Activated CD4-positive, alpha-beta T cell treated with anti-CD3 and anti-CD28 coated beads for 1 hour (primary cell): ENCODE data around the gene ZNF587.
"Not testable (repeated sequence)": the region's sequence is repeated elsewhere in the genome, so short reads cannot be mapped to it uniquely, and the experiment has no call there.

Source experiments
- DNase-seq: peaks from one replicate; pipeline ENCODE4 v3.0.0-alpha.2; 2020

Gene ZNF587

DNA sequence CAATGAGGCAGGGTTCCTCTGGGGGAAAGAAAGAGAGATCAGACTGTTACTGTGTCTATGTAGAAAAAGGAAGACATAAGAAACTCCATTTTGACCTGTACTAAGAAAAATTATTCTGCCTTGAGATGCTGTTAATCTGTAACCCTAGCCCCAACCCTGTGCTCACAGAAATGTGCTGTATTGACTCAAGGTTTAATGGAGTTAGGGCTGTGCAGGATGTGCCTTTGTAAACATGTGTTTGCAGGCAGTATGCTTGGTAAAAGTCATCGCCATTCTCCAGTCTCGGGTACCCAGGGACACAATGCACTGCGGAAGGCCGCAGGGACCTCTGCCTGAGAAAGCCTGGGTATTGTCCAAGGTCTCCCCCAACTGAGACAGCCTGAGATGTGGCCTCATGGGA is 26.1 kb upstream of the ZNF587 start:
- not testable (repeated sequence) for DNase-seq

DNA sequence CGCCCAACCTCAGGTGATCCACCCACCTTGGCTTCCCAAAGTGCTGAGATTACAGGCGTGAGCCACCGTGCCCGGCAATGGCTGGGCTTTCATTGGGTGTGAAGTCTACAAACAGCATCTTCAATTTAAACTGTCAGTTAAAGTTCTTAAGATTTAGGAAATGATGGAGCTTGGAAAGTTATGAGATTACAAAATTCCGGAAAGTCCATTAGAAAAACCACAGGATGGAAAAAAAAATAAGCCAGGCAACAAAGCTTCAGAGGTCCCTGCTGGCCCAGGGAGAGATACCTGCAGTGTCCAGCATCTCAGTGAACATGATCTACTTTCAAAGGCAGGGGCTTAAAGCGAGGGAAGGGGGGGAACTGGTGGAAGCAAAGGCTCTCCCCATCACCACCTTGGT is 24.1 kb upstream of the ZNF587 start:
- no peak for DNase-seq

DNA sequence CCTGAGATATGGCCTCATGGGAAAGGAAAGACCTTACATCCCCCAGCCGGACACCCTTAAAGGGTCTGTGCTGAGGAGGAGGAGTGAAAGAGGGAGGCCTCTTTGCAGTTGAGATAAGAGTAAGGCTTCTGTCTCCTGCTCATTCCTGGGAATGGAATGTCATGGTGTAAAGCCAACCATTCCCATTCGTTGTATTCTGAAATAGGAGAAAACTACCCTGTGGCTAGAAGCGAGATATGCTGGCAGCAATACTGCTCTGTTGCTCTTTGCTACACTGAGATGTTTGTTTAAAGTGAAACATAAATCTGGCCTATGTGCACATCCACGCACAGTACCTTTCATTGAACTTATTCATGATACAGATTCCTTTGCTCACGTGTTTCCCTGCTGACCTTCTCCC is 20.3 kb upstream of the ZNF587 start:
- DNase-seq: no peak

- DNase-seq: no peak
Observed at GRCh38 chr19:57830071-57830602, 19.5 kb upstream of the ZNF587 start, which contains the start of gene ZNF587B. Gene ZNF587B, plus strand, starts transcription at chr19:57830299. Its CDS starts 230 bp downstream, at chr19:57830529.

GRCh38 chr19:57836991-57837390 is 12.7 kb upstream of the ZNF587 start:
- not testable (repeated sequence) for DNase-seq

DNA sequence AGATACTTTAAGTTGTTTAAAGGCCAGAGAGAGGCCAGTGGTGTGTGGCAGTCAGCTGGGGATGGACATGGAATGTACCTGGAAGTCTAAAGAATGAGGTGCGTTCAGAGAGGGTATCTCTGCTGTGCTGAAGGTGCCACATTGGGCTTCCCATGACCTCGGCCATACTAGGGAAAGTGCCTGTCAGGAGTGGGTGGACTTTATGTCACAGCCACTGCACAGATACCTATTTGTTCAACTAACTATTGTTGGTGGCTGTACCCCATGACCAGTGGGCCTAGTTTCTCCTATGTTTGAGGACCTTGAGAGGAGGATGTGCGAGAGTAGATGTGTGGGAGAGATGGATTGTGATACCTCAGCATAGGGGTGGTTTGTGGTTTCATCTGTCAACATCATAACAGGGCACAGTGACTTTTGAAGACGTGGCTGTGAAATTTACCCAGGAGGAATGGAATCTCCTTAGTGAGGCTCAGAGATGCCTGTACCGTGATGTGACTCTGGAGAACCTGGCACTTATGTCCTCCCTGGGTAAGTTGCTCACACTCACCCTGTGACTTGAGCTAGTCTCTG is 11.0 kb upstream of the ZNF587 start:
- not testable (repeated sequence) for DNase-seq

GRCh38 chr19:57841122-57841763 is 8.4 kb upstream of the ZNF587 start:
- no peak for DNase-seq

GRCh38 chr19:57847164-57847563 is 2.5 kb upstream of the ZNF587 start:
- DNase-seq: not testable (repeated sequence)

GRCh38 chr19:57849162-57849665 is 445 bp upstream of the ZNF587 start:
- DNase-seq: not testable (repeated sequence)

GRCh38 chr19:57850553-57851017 is 926 bp downstream of the ZNF587 start:
- no peak for DNase-seq

GRCh38 chr19:57851812-57852603 is 2.3 kb downstream of the ZNF587 start:
- not testable (repeated sequence) for DNase-seq

- not testable (repeated sequence) for DNase-seq
Observed at GRCh38 chr19:57854117-57854516, 4.5 kb downstream of the ZNF587 start.

GRCh38 chr19:57862351-57862750 is 12.7 kb downstream of the ZNF587 start:
- not testable (repeated sequence) for DNase-seq

DNA sequence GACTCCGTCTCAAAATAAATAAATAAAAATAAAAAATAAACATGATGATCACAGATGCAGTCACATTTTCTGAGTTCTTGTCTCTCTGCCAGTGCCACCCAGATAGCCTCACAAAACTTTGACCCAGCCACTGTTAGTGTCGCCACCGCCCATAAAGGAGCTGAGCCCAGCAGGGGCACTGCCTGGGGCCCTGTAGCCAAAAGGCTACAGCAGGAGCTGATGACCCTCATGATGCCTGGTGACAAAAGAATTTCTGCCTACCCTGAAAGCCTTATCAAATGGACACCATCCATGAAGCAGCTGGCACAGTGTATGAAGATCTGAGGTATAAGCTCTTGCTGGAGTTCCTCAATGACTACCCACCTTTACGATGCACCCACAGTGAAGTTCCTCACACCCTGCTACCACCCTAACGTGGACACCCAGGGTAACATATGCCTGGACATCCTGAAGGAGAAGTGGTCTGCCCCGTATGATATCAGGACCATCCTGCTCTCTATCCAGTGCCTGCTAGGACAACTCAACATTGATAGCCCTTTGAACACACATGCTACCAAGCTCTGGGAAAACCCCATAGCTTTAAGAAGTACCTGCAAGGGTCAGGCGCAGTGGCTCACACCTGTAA is 18.3 kb downstream of the ZNF587 start:
- DNase-seq: no peak

- DNase-seq: not testable (repeated sequence)
Observed at GRCh38 chr19:57869655-57870054, 20.0 kb downstream of the ZNF587 start.

- DNase-seq: no peak
Observed at GRCh38 chr19:57870225-57870624, 20.6 kb downstream of the ZNF587 start.

GRCh38 chr19:57872450-57872849 is 22.8 kb downstream of the ZNF587 start:
- DNase-seq: no peak

- DNase-seq: not testable (repeated sequence)
Observed at GRCh38 chr19:57873883-57874799, 24.5 kb downstream of the ZNF587 start.

DNA sequence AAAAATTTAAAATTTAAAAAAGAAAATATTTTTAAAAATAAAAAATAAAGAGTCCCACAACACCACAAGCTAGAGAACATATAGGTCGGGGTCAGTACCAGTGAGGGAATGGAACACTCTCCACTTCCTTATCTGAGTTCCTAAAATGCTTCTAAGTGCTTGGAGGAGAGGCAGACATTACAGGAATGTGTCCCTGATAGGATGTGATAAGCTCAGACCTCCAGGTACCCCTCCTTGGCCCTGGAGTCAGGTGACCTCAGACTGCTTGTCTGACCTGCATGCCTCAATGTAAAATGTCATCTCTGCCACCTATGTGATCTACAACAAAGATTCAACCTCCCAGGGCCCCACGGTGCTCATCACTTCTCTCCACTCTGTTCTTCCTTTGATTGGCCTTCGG is 36.4 kb downstream of the ZNF587 start:
- no peak for DNase-seq

- no peak for DNase-seq
Observed at GRCh38 chr19:57887195-57887941, 37.7 kb downstream of the ZNF587 start.

DNA sequence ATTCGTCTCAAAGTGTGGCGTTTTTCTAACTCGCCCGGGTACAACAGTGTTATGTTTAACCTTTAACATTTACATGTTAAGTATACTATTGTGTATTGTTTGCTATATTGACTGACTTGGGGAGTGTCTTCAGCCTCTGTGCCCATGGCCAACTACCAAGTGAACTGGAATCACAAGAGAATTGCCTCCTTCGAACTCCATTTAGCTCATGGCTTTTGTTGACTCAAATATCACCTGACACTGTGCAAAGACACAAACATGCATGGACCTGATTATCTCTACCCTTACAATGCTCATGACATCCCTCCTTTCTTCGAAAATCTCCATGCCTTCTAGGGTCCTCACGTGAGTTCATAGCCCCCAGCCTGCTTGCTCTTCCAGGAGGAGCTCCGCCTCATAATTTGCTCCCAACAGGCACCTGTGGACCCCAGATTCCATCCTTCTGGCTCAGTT is 38.5 kb downstream of the ZNF587 start:
- no peak for DNase-seq
